ENCODE results near the gene GPT2.

GRCh38 chr16:46971271-46971670 is 87.1 kb downstream of the GPT2 start:
- TF ChIP-seq CTCF (IDR thresholded peaks at IDR 0.05) (no peak), POLR2A (IDR thresholded peaks at IDR 0.05) (no peak), POLR2AphosphoS5 (IDR thresholded peaks at IDR 0.05; ENCODE audit: insufficient read depth in 1 of 2, low read depth in 1 of 2) (no peak)

All from vagina (tissue), 2 donors.